HCT116 (cell line): ENCODE data around the gene CUBN. TPM values are rescaled to one million over a fixed set of nuclear protein-coding genes. Genes with fewer than 3 reads are reported as not detected.

Source experiments
- ATAC-seq: fragments of 200-7000 bp; cut with Tn5 transposase; 2 replicates; pipeline ENCODE4 v1.9.1; 2020; ENCODE audit warnings: mild to moderate bottlenecking, moderate library complexity
- BruUV-seq: library from RNA; stranded (reverse); fragments of 400-500 nt; replicated peaks from 2 replicates; lab custom pipeline; 2021; lab: Mats Ljungman, UMichigan
- CTCF ChIA-PET: fragments of 300-600 bp; sonication (Branson Sonifier 250); formaldehyde crosslinking; loops from one replicate; lab custom pipeline; 2021; ENCODE audit warnings: antibody characterized with exemption; lab: Charles Lee
- POLR2A ChIA-PET: fragments of 300-600, 350-600 bp; sonication (Branson Sonifier 250); formaldehyde crosslinking; loops from one replicate; lab custom pipeline; 2021; ENCODE audit warnings: antibody characterized with exemption; lab: Charles Lee
- RAD21 ChIA-PET, 2 experiments: fragments of 300-600 bp; sonication (Branson Sonifier 250); formaldehyde crosslinking; loops; one replicate each; lab custom pipeline; 2023; ENCODE audit warnings: low total read pairs in 2 of 2; ENCODE audit not compliant: uncharacterized antibody in 2 of 2, unreplicated experiment in 2 of 2, low non-redundant PET in 1 of 2; lab: Charles Lee
- DNase-seq: peaks from one replicate; pipeline ENCODE4 v3.0.0-alpha.2; 2010; ENCODE audit warnings: low read depth, low spot score
- H2AFZ ChIP-seq: fragments of 200-600 bp; shearing (Covaris generic), sonication (generic); 2 replicates; pipeline ENCODE4 v1.6.1; 2017; ENCODE audit warnings: low read depth, mixed run types, mixed read lengths, antibody characterized with exemption, low read length; ENCODE audit not compliant: poor library complexity, severe bottlenecking
- H3K27ac ChIP-seq: 2 replicates; pipeline ENCODE4 v1.5.1; 2012; ENCODE audit warnings: low read depth, low read length
- H3K27me3 ChIP-seq: fragments of 200-600 bp; sonication (generic); 2 replicates; pipeline ENCODE4 v1.6.1; 2016; ENCODE audit warnings: mixed run types, low read length, mixed read lengths; ENCODE audit not compliant: insufficient read depth
- H3K36me3 ChIP-seq, 2 experiments: fragments of 200-500 bp in 1 of 2; fragments of 200-600 bp in 1 of 2; sonication (Bioruptor generic) in 1 of 2; sonication (generic) in 1 of 2; 2 replicates each; pipeline versions ENCODE4 v1.5.1 to v1.6.1; 2014 to 2016; ENCODE audit warnings: low read length in 2 of 2, inconsistent platforms in 1 of 2, mixed read lengths in 1 of 2, mixed run types in 1 of 2; ENCODE audit not compliant: insufficient read depth in 2 of 2, control insufficient read depth in 1 of 2
- H3K4me1 ChIP-seq, 2 experiments: fragments of 200-600 bp in 1 of 2; sonication (generic) in 1 of 2; 2 replicates each; pipeline versions ENCODE4 v1.5.1 to v1.6.1; 2012 to 2017; ENCODE audit warnings: low read length in 2 of 2, inconsistent platforms in 1 of 2, mild to moderate bottlenecking in 1 of 2, mixed read lengths in 1 of 2, mixed run types in 1 of 2, moderate library complexity in 1 of 2; ENCODE audit not compliant: insufficient read depth in 2 of 2, control insufficient read depth in 1 of 2
- H3K4me2 ChIP-seq: fragments of 200-600 bp; sonication (generic); 2 replicates; pipeline ENCODE4 v1.6.1; 2017; ENCODE audit warnings: mixed run types, low read length, mixed read lengths
- H3K4me3 ChIP-seq, 2 experiments: fragments of 200-600 bp in 1 of 2; sonication (generic) in 1 of 2; replicated peaks in 1 of 2; 2 replicates each; pipeline ENCODE4 v1.5.1; 2011 to 2016; ENCODE audit warnings: low read length in 2 of 2, control low read depth in 1 of 2, low read depth in 1 of 2, mild to moderate bottlenecking in 1 of 2, mixed read lengths in 1 of 2, mixed run types in 1 of 2
- H3K79me2 ChIP-seq: fragments of 200-600 bp; sonication (generic); 2 replicates; pipeline ENCODE4 v1.6.1; 2017; ENCODE audit warnings: mild to moderate bottlenecking, mixed run types, low read length, moderate library complexity, mixed read lengths; ENCODE audit not compliant: insufficient read depth
- H3K9ac ChIP-seq: fragments of 200-600 bp; sonication (generic); 2 replicates; pipeline ENCODE4 v1.6.1; 2016; ENCODE audit warnings: low read length, mixed read lengths
- H3K9me2 ChIP-seq: fragments of 200-600 bp; sonication (generic), shearing (Covaris generic); 2 replicates; pipeline ENCODE4 v1.6.1; 2017; ENCODE audit warnings: mixed run types, mild to moderate bottlenecking, moderate library complexity; ENCODE audit not compliant: insufficient read depth
- H3K9me3 ChIP-seq, 2 experiments: fragments of 200-500 bp in 1 of 2; fragments of 200-600 bp in 1 of 2; sonication (Bioruptor generic) in 1 of 2; sonication (generic) in 1 of 2; 2 replicates each; pipeline ENCODE4 v1.6.1; 2014 to 2017; ENCODE audit warnings: low read length in 2 of 2, mixed read lengths in 2 of 2, inconsistent platforms in 1 of 2, low read depth in 1 of 2, mild to moderate bottlenecking in 1 of 2, mixed run types in 1 of 2, moderate library complexity in 1 of 2; ENCODE audit not compliant: control insufficient read depth in 1 of 2, insufficient read depth in 1 of 2
- H4K20me1 ChIP-seq: fragments of 200-600 bp; sonication (generic), shearing (Covaris generic); 2 replicates; pipeline ENCODE4 v1.6.1; 2017; ENCODE audit warnings: mixed run types, mild to moderate bottlenecking, moderate library complexity; ENCODE audit not compliant: insufficient read depth
- CBX3 ChIP-seq: IDR thresholded peaks from 2 replicates; pipeline ENCODE4 v1.6.1; 2012; ENCODE audit warnings: low read depth
- EGR1 ChIP-seq: IDR thresholded peaks from 2 replicates; pipeline ENCODE4 v1.6.1; 2012; ENCODE audit warnings: low read depth
- JUND ChIP-seq: IDR thresholded peaks from 2 replicates; pipeline ENCODE4 v1.6.1; 2012
- POLR2A ChIP-seq: IDR thresholded peaks from 2 replicates; pipeline ENCODE4 v1.7.0; 2011; ENCODE audit warnings: borderline replicate concordance; ENCODE audit not compliant: insufficient read depth, insufficient read length; ENCODE audit errors: extremely low read depth
- POLR2AphosphoS5 ChIP-seq: IDR thresholded peaks from 2 replicates; pipeline ENCODE4 v1.6.1; 2011; ENCODE audit warnings: mild to moderate bottlenecking, low read depth, low read length, moderate library complexity
- SP1 ChIP-seq: IDR thresholded peaks from 2 replicates; pipeline ENCODE4 v1.6.1; 2012; ENCODE audit warnings: low read depth
- TCF7L2 ChIP-seq: IDR thresholded peaks from 2 replicates; pipeline ENCODE4 v1.7.0; 2011; ENCODE audit warnings: borderline replicate concordance, inconsistent platforms; ENCODE audit not compliant: insufficient read depth, insufficient read length; ENCODE audit errors: extremely low read depth
- YY1 ChIP-seq: IDR thresholded peaks from 2 replicates; pipeline ENCODE4 v1.6.1; 2011; ENCODE audit warnings: low read length, low read depth, moderate library complexity, mild to moderate bottlenecking; ENCODE audit not compliant: insufficient replicate concordance; ENCODE audit errors: extremely low read depth
- intact Hi-C: fragments of 100-400 bp; cut with micrococcal nuclease; formaldehyde crosslinking; loops from 2 replicates; pipeline ENCODE4 v1.10.0; 2022
- total RNA-seq: library from RNA; stranded (reverse); gene quantifications from one replicate; pipeline ENCODE4 v1.2.1, GENCODE V29; 2021; ENCODE audit not compliant: unreplicated experiment
- TF ChIP-seq, protein P1 (sequence below): IDR thresholded peaks from 2 replicates; pipeline ENCODE4 v1.6.1; 2012
- TF ChIP-seq, protein P2 (sequence below), 3 experiments: fragments of 200-600 bp in 1 of 3; sonication (generic) in 1 of 3; IDR thresholded peaks in 2 of 3; conservative IDR thresholded peaks in 1 of 3; 2 replicates each; pipeline ENCODE4 v1.5.1; 2012 to 2017; ENCODE audit warnings: low read depth in 2 of 3, low read length in 2 of 3, antibody characterized with exemption in 1 of 3, borderline replicate concordance in 1 of 3, control low read depth in 1 of 3, mild to moderate bottlenecking in 1 of 3, mixed read lengths in 1 of 3, mixed run types in 1 of 3, moderate library complexity in 1 of 3; ENCODE audit not compliant: insufficient read depth in 1 of 3
- TF ChIP-seq, protein P3 (sequence below): IDR thresholded peaks from 2 replicates; pipeline ENCODE4 v1.6.1; 2012; ENCODE audit warnings: low read depth

Gene CUBN
- total RNA-seq, 1 experiment from 2014 or later, result 1.2 TPM

DNA sequence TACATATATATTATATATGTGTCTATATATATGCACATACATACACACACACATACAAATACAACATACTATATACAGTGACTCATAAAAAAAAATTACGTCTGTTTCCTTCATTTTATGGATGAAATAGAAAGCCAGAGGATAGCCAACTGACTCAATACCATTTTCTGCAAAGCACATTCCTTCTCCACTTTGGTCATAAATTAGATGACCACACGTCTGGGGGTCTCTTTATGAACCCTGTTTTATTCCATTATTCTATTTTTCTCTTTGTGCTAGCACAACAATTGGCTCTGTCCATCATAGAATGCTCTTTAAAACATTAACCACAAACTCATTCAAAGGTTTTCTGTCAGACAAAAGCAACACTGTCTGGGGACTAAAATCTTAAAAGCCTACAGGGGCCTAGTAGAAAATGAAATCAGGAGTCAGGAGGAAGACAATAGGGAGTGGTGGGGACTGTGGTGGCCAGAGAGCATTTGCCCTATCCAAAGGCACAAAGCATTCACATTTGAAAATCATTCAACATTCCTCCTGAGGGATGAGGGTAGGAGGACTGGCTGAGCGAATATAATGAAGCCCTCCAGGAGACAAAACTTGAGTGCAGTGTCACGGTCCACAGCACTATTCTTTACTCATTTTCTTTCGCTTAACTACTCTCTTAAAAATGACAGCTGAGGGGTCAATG, 4.3 kb downstream of the CUBN start:
- no TSS peak for BruUV-seq
- H3K27ac ChIP-seq, result no peak overlapping the region

More for the DNA sequence above, 4.3 kb downstream of the CUBN start:
- Histone ChIP-seq H3K79me2 (no peaks in the 10 kb centered on the region), H3K4me2 (no peak overlapping the region), H3K4me1 (peaks cover 8 to 9% of the 10 kb centered on the region in 2 experiments; a peak in 3 of 4 replicates), H3K9me3 (no peaks in the 10 kb centered on the region), H2AFZ (no peak overlapping the region), H3K9me2 (no peaks in the 10 kb centered on the region), H3K27me3 (no peaks in the 10 kb centered on the region), H3K36me3 (no peaks in the 10 kb centered on the region), H4K20me1 (no peaks in the 10 kb centered on the region), H3K9ac (no peak overlapping the region), H3K4me3 (no peak overlapping the region)
- RAD21 ChIA-PET, result no interaction called here
- CTCF ChIA-PET, result no interaction called here
- ATAC-seq (no peak), DNase-seq (no peak)
- intact Hi-C loops, result no loop called here
- no peak for TF ChIP-seq POLR2A
- no peak for TF ChIP-seq POLR2AphosphoS5
- TF ChIP-seq TCF7L2, result no peak
- no peak for TF ChIP-seq CBX3
- TF ChIP-seq, protein P1, sequence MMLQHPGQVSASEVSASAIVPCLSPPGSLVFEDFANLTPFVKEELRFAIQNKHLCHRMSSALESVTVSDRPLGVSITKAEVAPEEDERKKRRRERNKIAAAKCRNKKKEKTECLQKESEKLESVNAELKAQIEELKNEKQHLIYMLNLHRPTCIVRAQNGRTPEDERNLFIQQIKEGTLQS, result no peak
- TF ChIP-seq, protein P2, sequence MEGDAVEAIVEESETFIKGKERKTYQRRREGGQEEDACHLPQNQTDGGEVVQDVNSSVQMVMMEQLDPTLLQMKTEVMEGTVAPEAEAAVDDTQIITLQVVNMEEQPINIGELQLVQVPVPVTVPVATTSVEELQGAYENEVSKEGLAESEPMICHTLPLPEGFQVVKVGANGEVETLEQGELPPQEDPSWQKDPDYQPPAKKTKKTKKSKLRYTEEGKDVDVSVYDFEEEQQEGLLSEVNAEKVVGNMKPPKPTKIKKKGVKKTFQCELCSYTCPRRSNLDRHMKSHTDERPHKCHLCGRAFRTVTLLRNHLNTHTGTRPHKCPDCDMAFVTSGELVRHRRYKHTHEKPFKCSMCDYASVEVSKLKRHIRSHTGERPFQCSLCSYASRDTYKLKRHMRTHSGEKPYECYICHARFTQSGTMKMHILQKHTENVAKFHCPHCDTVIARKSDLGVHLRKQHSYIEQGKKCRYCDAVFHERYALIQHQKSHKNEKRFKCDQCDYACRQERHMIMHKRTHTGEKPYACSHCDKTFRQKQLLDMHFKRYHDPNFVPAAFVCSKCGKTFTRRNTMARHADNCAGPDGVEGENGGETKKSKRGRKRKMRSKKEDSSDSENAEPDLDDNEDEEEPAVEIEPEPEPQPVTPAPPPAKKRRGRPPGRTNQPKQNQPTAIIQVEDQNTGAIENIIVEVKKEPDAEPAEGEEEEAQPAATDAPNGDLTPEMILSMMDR (IDR thresholded peaks at IDR 0.05 in 2 of 3, conservative IDR thresholded peaks at IDR 0.05 in 1 of 3; ENCODE audit: borderline replicate concordance in 1 of 3, insufficient read depth in 1 of 3, low read depth in 2 of 3, low read length in 2 of 3), result no peak
- TF ChIP-seq, protein P3, sequence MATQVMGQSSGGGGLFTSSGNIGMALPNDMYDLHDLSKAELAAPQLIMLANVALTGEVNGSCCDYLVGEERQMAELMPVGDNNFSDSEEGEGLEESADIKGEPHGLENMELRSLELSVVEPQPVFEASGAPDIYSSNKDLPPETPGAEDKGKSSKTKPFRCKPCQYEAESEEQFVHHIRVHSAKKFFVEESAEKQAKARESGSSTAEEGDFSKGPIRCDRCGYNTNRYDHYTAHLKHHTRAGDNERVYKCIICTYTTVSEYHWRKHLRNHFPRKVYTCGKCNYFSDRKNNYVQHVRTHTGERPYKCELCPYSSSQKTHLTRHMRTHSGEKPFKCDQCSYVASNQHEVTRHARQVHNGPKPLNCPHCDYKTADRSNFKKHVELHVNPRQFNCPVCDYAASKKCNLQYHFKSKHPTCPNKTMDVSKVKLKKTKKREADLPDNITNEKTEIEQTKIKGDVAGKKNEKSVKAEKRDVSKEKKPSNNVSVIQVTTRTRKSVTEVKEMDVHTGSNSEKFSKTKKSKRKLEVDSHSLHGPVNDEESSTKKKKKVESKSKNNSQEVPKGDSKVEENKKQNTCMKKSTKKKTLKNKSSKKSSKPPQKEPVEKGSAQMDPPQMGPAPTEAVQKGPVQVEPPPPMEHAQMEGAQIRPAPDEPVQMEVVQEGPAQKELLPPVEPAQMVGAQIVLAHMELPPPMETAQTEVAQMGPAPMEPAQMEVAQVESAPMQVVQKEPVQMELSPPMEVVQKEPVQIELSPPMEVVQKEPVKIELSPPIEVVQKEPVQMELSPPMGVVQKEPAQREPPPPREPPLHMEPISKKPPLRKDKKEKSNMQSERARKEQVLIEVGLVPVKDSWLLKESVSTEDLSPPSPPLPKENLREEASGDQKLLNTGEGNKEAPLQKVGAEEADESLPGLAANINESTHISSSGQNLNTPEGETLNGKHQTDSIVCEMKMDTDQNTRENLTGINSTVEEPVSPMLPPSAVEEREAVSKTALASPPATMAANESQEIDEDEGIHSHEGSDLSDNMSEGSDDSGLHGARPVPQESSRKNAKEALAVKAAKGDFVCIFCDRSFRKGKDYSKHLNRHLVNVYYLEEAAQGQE, result no peak
- no peak for TF ChIP-seq SP1
- no peak for TF ChIP-seq EGR1
- TF ChIP-seq JUND, result no peak
- no peak for TF ChIP-seq YY1
- POLR2A ChIA-PET, result no interaction called here
